Retinal pigment epithelial cell (primary cell): Measurements from ENCODE around the gene COLGALT1.

Experiments used
- DNase-seq: peaks from one replicate; pipeline ENCODE4 v3.0.0-alpha.2; 2010; ENCODE audit warnings: low read depth
- H3K4me3 ChIP-seq: 2 replicates; pipeline ENCODE4 v1.5.1; 2011; ENCODE audit warnings: mild to moderate bottlenecking, low read length, control low read depth, moderate library complexity
- CTCF ChIP-seq: conservative IDR thresholded peaks from 2 replicates; pipeline ENCODE4 v1.5.1; 2011; ENCODE audit warnings: low read depth, low read length, control low read depth, inconsistent platforms

COLGALT1 gene

GRCh38 chr19:17601683-17602082, 46.2 kb downstream of the COLGALT1 start:
- no peak for DNase-seq
- no peak for TF ChIP-seq CTCF
- no peak overlapping the region for H3K4me3 ChIP-seq

- no peak for DNase-seq
- TF ChIP-seq CTCF: no peak
- no peak overlapping the region for H3K4me3 ChIP-seq
These were observed 46.8 kb downstream of the COLGALT1 start for GRCh38 chr19:17602217-17602616.

GRCh38 chr19:17602872-17603510, 47.5 kb downstream of the COLGALT1 start:
- H3K4me3 ChIP-seq: no peak overlapping the region
- DNase-seq: no peak
- no peak for TF ChIP-seq CTCF

DNA sequence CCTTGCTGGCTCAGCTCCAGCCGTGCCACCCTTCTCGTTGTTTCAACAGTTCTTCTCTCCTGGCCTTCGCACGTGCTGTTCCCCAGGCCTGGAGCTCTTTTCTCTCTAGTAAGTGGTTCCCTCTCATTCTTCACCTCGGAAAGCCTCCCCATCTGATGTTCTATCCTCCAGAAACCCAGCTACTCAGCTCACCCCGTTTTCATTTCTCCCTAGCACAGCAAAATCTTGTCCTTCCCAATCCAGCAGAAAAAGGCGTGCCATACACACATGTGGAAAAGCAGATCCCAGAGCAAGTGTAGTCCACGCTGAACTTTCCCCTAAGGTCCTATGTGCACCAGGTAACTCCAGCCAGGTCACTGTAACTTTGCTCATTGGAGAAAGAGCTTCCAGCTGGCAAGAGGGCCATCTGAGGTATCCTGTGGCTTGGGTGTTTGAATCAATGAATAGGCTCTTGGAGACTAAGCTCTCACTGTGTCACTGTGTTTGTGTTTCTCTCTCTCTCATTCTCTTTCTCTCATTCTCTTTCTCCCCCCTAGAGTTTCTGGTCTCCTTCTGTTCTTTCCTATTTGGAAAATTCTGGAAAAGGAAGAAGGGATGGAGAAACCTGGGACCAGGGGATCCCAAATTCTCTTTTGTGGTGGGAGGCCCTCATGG, 49.0 kb downstream of the COLGALT1 start:
- DNase-seq: no peak
- TF ChIP-seq CTCF: no peak
- H3K4me3 ChIP-seq: no peak overlapping the region

- no peak for DNase-seq
- TF ChIP-seq CTCF: no peak
- H3K4me3 ChIP-seq: no peak overlapping the region
These were observed 49.7 kb downstream of the COLGALT1 start for GRCh38 chr19:17605117-17605516.

DNA sequence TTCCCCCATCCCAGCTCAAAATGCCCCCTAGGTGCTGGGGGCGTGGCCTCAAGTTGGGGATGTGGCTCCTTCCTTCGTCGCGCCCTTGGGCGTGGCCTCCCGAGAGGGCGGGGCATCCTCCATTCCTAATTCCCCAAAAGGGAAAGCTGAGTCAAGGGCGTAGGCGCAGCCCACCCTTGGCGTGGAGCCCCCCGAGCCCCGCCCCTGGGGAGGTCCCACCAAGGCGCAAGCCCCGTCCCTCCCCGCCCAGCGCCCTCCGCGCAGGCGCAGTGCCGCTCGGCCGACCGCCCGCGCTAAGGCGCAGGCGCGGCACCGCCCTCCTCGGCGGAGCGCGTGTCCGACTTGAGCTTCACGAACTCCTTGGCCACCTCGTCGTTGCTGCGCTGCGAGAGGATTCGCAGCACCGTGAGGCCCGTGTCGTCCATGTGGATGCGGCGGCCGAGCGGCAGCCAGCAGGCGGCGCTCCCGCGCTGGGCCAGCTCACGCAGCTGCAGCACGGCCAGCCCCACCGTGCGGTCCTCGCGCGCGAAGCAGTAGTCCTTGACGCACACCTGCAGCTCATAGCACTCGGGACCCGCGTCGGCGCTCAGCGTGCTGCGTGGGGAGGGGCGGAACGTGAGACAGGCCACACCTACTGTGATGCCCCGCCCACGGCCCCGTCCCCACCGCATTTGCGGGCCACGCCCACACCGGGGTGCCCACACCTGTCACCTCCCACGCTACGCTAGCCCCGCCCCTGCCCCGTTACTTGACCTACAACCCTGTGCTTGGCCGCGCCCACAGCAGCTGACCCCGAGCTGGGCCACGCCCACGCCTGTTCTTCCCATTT, 50.5 kb downstream of the COLGALT1 start:
- TF ChIP-seq CTCF: peak; percentile 68
- DNase-seq: peak; percentile 33

More for the DNA sequence above, 50.5 kb downstream of the COLGALT1 start:
- peak overlapping the region; percentile 30 for H3K4me3 ChIP-seq
